Ovary (tissue), 9 donors: Measurements from ENCODE around the gene ADAMTS12. TPM values are rescaled to one million over a fixed set of nuclear protein-coding genes. Genes with fewer than 3 reads are reported as not detected.

Experiments used
- DNase-seq, 5 donors: peaks; one replicate each; pipeline ENCODE4 v3.0.0-alpha.2; 2019 to 2020
- H3K27ac ChIP-seq, 2 donors: fragments of 200-600 bp; one replicate each; pipeline versions ENCODE4 v1.5.1 to v1.8.0; 2019 to 2022
- H3K27me3 ChIP-seq: fragments of 200-600 bp; one replicate; pipeline ENCODE4 v1.8.0; 2022
- H3K36me3 ChIP-seq: fragments of 200-600 bp; sonication (generic); one replicate; pipeline ENCODE4 v1.5.1; 2019
- H3K4me1 ChIP-seq: one replicate; pipeline ENCODE4 v1.8.1; 2013; ENCODE audit warnings: mild to moderate bottlenecking, moderate library complexity; ENCODE audit not compliant: insufficient read depth
- H3K4me3 ChIP-seq: fragments of 200-600 bp; sonication (generic); one replicate; pipeline ENCODE4 v1.5.1; 2017
- H3K9me3 ChIP-seq, 2 donors: fragments of 200-600 bp in 1 of 2; sonication (generic) in 1 of 2; one replicate each; pipeline versions ENCODE4 v1.5.1 to v1.8.1; 2013 to 2019; ENCODE audit warnings: mild to moderate bottlenecking in 1 of 2, moderate library complexity in 1 of 2
- EP300 ChIP-seq: sonication (generic); formaldehyde crosslinking; IDR thresholded peaks from one replicate; pipeline ENCODE4 v1.6.1; 2017; ENCODE audit warnings: antibody characterized with exemption
- POLR2A ChIP-seq: fragments of 450-650 bp; IDR thresholded peaks from one replicate; pipeline ENCODE4 v1.6.1; 2017; ENCODE audit warnings: antibody characterized with exemption, mild to moderate bottlenecking, moderate library complexity
- WGBS, 3 donors: extraction: QIAGEN DNeasy Blood & Tissue Kit in 1 of 3; methylation state at CpG; one replicate each; pipeline versions ENCODE4 v1.1.5 to v1.1.7; 2013 to 2017; 5-methylcytosine and 5-hydroxymethylcytosine counted together
- intact Hi-C, 4 donors: fragments of 100-400 bp; cut with DNase I; formaldehyde crosslinking; loops; one replicate each; pipeline versions ENCODE4 v1.11.0 to v1.15.1; 2022 to 2023
- polyA plus RNA-seq, 2 donors: library from polyadenylated mRNA; stranded (reverse); fragments of 200-250 nt in 1 of 2; fragments of 350-450 nt in 1 of 2; fragmentation: Illumina TruSeq in 1 of 2; extraction: RNeasy Lipid Tissue Mini Kit (QIAGEN cat#74804) in 1 of 2; gene quantifications; one replicate each; pipeline ENCODE4 v1.2.3, GENCODE V29; 2013 to 2014
- total RNA-seq, 7 donors: library from RNA; depleted of rRNA in 2 of 7; stranded (reverse); fragments of >200 nt in 2 of 7; fragmentation: NEBNext Ultra II Directional in 3 of 7; extraction: Animal tissue kit (Norgen Biotek cat#: 25700) in 3 of 7; gene quantifications; one replicate each; pipeline versions ENCODE4 v1.1.0 to v1.2.4, GENCODE V29; 2016 to 2023
- TF ChIP-seq, protein P1 (sequence below), 3 donors: fragments of 450-650 bp in 2 of 3; fragments of 200-600 bp in 1 of 3; IDR thresholded peaks; one replicate each; pipeline versions ENCODE4 v1.5.1 to v1.8.0; 2016 to 2022; ENCODE audit warnings: antibody characterized with exemption in 3 of 3, mild to moderate bottlenecking in 1 of 3
- donor health status: DM: no; HTN: no; CAD: no; lungs with moderate emphysema.
- donor health status: DM: no; HTN: no; CAD: no.
- donor health status: Bipolar disorder and iron deficiency.
- donor health status: DM: yes; HTN: yes; CAD: no.
- donor health status: DM: no; HTN: no; CAD: no.
- donor health status: DM: yes; HTN: yes; CAD: no.

Gene ADAMTS12
- total and polyA plus RNA-seq, 9 donors = 2.9 to 9.8 (median 5.5) TPM

DNA sequence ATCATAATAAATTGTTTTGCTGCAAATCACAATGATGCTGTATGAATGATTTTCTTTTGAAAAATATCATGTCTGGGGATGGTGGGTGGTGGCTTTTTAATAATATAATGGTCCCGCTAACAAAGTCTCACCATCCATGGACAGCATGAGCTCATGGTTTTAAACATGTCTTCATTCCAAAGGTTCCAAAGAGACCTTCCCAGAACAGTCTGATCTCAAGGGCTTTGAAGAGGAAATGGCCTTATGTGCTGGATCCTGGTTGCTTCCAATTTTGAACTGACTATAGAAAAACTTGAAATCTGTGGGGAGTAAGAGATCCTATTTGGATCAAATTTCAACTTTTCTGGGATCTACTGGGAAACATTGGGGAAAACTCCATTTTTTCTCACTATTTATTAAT, 121.8 kb downstream of the ADAMTS12 start:
- Histone ChIP-seq H3K4me1 (peaks cover 17% of the 10 kb centered on the region), H3K36me3 (no peaks in the 10 kb centered on the region), H3K4me3 (no peak overlapping the region), H3K9me3 (no peaks in the 10 kb centered on the region), H3K27me3 (no peaks in the 10 kb centered on the region), H3K27ac (no peak overlapping the region)
- intact Hi-C loops = no loop called here
- no peak for DNase-seq
- no peak for TF ChIP-seq EP300
- TF ChIP-seq POLR2A = no peak
- TF ChIP-seq, protein P1, sequence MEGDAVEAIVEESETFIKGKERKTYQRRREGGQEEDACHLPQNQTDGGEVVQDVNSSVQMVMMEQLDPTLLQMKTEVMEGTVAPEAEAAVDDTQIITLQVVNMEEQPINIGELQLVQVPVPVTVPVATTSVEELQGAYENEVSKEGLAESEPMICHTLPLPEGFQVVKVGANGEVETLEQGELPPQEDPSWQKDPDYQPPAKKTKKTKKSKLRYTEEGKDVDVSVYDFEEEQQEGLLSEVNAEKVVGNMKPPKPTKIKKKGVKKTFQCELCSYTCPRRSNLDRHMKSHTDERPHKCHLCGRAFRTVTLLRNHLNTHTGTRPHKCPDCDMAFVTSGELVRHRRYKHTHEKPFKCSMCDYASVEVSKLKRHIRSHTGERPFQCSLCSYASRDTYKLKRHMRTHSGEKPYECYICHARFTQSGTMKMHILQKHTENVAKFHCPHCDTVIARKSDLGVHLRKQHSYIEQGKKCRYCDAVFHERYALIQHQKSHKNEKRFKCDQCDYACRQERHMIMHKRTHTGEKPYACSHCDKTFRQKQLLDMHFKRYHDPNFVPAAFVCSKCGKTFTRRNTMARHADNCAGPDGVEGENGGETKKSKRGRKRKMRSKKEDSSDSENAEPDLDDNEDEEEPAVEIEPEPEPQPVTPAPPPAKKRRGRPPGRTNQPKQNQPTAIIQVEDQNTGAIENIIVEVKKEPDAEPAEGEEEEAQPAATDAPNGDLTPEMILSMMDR (IDR thresholded peaks at IDR 0.05) = no peak
- WGBS, 3 donors = 79 to 97% (median 92%) methylated on average over 1 of the region's 1 CpG

DNA sequence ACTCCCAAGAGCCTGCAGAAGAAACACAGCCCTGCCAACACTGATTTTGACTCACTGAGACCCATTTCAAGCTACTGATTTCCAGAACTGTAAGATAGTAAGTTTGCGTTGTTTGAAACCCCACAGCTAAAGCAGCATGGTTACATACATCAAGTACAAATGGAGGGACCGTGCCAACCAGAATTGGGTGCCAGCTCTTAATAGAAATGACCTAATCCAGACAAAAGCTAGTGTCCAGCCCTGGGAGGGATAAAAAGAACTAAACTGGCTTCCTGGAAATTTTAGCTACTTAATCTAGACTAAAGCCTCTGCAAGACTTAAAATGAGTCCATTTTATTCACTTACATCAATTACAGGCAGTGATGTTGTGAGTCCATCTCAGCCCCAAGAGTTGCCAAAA, 122.6 kb downstream of the ADAMTS12 start:
- intact Hi-C loops = no loop called here
- Histone ChIP-seq H3K36me3 (no peaks in the 10 kb centered on the region), H3K4me3 (no peak overlapping the region), H3K9me3 (no peaks in the 10 kb centered on the region), H3K27me3 (no peaks in the 10 kb centered on the region), H3K4me1 (peaks cover 15% of the 10 kb centered on the region), H3K27ac (no peak overlapping the region)
- TF ChIP-seq, protein P1 (IDR thresholded peaks at IDR 0.05) = no peak
- no peak for TF ChIP-seq EP300
- TF ChIP-seq POLR2A = no peak
- 35 to 95% (median 81%) methylated on average over 2 of the region's 2 CpGs for WGBS, 3 donors
- no peak for DNase-seq

GRCh38 chr5:33766023-33766422, 125.8 kb downstream of the ADAMTS12 start:
- peaks cover 1% of the 10 kb centered on the region for H3K4me1 ChIP-seq
- no peak for TF ChIP-seq POLR2A
- WGBS, 3 donors = 80 to 86% (median 80%) methylated on average over 2 of the region's 2 CpGs
- H3K36me3 ChIP-seq = no peaks in the 10 kb centered on the region
- intact Hi-C loops = no loop called here
- no peak for DNase-seq
- H3K27ac ChIP-seq = no peak overlapping the region
- H3K9me3 ChIP-seq = no peaks in the 10 kb centered on the region
- no peaks in the 10 kb centered on the region for H3K27me3 ChIP-seq
- no peak overlapping the region for H3K4me3 ChIP-seq

- no peaks in the 10 kb centered on the region for H3K27me3 ChIP-seq
- TF ChIP-seq, protein P1 (IDR thresholded peaks at IDR 0.05) = no peak
- no peak for TF ChIP-seq POLR2A
- TF ChIP-seq EP300 = no peak
- no peaks in the 10 kb centered on the region for H3K9me3 ChIP-seq
- 75 to 86% (median 84%) methylated on average over 3 of the region's 3 CpGs for WGBS, 3 donors
- no peak overlapping the region for H3K27ac ChIP-seq
- no peak for DNase-seq
- H3K4me1 ChIP-seq = peaks cover 1% of the 10 kb centered on the region
- intact Hi-C loops = no loop called here
- no peaks in the 10 kb centered on the region for H3K36me3 ChIP-seq
- no peak overlapping the region for H3K4me3 ChIP-seq
These were observed 127.0 kb downstream of the ADAMTS12 start for GRCh38 chr5:33764786-33765185.

- peaks cover 1% of the 10 kb centered on the region for H3K4me1 ChIP-seq
- no peaks in the 10 kb centered on the region for H3K36me3 ChIP-seq
- TF ChIP-seq POLR2A (no peak), EP300 (no peak)
- TF ChIP-seq, protein P1 (IDR thresholded peaks at IDR 0.05) = no peak
- 93 to 94% (median 94%) methylated on average over 2 of the region's 2 CpGs for WGBS, 3 donors
- H3K27ac ChIP-seq = no peak overlapping the region
- no peak for DNase-seq
- no peak overlapping the region for H3K4me3 ChIP-seq
- H3K9me3 ChIP-seq = no peaks in the 10 kb centered on the region
- intact Hi-C loops = no loop called here
- H3K27me3 ChIP-seq = no peaks in the 10 kb centered on the region
These were observed 128.4 kb downstream of the ADAMTS12 start for GRCh38 chr5:33763435-33763834.
